GM19328 (cell line): ENCODE measurements around the gene PLEKHJ1.
A peak's percentile ranks its signal among the peaks of the same experiment; 100 is the strongest.
"Not testable (repeated sequence)": the region's sequence is repeated elsewhere in the genome, so short reads cannot be mapped to it uniquely, and the experiment has no call there.

Source experiments
- ATAC-seq: cut with Tn5 transposase; IDR thresholded peaks from one replicate; pipeline ENCODE4 v1.9.1; 2021; ENCODE audit warnings: mild to moderate bottlenecking, moderate library complexity; ENCODE audit not compliant: unreplicated experiment

Gene PLEKHJ1

DNA sequence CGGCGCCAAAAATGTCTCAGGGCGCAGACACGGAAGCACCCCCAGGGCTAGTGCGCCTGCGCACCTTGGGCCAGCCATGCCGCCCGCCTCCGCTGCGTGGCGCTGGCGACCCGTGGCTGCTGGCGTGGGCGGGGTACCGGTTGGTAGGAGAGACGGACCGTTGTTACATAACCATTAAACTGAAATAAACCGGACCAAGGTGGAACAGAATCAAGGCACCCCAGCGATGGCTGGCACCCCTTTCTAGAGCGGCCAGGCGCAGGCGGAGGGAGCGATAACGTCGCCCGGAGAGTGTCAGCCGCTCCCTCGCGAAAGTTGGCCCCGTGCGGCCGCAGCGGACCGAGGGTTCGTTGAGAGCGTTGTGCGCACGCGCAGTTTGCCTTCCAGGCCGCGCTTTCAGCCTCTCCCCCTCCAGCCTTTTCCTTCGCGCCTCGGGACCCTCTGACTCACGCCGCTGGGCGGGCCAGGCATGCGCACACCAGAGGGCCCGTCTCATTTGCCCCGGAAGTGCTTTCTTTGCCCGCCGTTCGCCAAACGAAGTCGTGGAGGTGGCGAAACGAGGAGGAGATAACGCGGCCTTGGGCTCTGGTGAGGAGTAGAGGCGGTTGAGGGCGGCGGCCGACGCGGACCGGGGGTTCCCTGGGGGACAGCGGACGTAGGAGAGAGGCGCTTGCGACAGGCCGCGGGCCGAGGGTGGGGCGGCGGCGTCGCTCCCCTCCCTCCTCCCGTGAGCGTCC, at the start of gene PLEKHJ1, which contains the start of gene SF3A2:
Gene PLEKHJ1 (minus strand): TSS at position 16 of the 737 bp plus-strand sequence. CDS start 81 bp downstream, outside the sequence.
Gene SF3A2 (plus strand): TSS at position 511 of the 737 bp plus-strand sequence. CDS start 6,595 bp downstream, outside the sequence.
- peak; percentile 68 for ATAC-seq

GRCh38 chr19:2283835-2284507, 47.8 kb upstream of the PLEKHJ1 start:
- ATAC-seq, result no peak

GRCh38 chr19:2282862-2283237, 46.7 kb upstream of the PLEKHJ1 start:
- ATAC-seq, result no peak

- ATAC-seq, result no peak
These were observed 46.1 kb upstream of the PLEKHJ1 start, which contains the start of gene PEAK3 for GRCh38 chr19:2282062-2282861. Gene PEAK3 (minus strand): TSS chr19:2282175. CDS start chr19:2280931, 1,244 bp downstream.

DNA sequence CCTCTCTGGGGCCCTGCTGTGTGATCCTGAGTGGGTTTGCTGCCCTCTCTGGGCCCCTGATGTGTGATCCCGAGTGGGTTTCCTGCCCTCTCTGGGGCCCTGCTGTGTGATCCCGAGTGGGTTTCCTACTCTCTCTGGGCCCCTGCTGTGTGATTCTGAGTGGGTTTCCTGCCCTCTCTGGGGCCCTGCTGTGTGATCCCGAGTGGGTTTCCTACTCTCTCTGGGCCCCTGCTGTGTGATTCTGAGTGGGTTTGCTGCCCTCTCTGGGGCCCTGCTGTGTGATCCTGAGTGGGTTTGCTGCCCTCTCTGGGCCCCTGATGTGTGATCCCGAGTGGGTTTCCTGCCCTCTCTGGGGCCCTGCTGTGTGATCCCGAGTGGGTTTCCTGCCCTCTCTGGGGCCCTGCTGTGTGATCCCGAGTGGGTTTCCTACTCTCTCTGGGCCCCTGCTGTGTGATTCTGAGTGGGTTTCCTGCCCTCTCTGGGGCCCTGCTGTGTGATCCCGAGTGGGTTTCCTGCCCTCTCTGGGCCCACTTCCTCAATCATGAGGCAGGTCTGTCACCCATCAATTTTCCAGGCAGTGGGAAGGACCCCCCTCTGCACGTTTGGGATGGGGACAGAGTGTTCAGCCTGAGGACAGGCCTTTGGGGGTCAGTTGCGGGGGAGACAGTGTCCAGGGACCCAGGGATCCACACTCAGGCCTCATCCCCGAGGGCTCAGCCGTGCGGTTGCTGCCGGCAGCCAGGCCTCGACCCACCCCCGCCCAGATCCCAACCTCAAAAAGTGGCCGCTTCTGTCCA, 45.3 kb upstream of the PLEKHJ1 start:
- ATAC-seq, result not testable (repeated sequence)

- ATAC-seq, result no peak
These were observed 44.6 kb upstream of the PLEKHJ1 start for GRCh38 chr19:2280633-2281264.

GRCh38 chr19:2278459-2279158, 42.5 kb upstream of the PLEKHJ1 start:
- ATAC-seq, result no peak

DNA sequence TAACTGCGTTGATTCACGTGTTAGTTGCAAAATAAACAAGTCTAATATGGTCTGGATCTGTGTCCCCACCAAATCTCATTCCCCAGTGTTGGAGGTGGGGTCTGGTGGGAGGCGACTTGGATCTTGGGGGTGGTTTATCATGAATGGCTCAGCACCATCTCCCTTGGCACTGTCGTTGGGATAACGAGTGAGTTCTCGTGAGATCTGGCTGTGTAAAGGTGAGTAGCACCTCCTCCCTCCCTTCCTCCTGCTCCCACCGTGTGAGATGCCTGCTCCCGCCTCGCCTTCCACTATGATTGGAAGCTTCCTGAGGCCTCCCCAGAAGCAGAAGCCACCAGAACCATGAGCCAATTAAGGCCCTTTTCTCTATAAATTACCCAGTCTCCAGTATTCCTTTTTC, 41.0 kb upstream of the PLEKHJ1 start:
- ATAC-seq, result no peak

DNA sequence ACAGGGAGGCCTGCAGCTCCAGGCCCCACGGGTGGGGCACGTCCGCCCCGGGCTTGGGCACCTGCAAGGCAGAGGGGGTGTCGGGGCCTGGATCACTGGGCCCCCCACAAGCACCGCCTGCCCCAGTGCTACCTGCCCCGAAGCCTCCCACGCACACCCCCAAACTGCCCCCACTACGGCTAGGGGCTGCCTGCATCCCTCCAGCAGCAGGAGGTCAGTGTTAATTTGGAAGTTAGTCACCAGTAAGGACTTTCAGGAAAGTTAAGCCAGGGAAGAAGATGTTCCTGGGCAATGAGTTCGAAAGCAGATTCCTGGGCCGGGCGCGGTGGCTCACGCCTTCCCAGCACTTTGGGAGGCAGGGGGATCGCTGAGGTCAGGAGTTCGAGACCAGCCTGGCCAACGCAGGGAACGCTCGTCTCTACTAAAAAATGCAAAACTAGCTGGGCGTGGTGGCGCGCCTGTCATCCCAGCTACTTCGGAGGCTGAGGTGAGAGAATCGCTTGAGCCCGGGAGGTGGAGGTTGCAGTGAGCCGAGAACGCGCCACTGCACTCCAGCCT, 40.4 kb upstream of the PLEKHJ1 start:
- ATAC-seq, result no peak

DNA sequence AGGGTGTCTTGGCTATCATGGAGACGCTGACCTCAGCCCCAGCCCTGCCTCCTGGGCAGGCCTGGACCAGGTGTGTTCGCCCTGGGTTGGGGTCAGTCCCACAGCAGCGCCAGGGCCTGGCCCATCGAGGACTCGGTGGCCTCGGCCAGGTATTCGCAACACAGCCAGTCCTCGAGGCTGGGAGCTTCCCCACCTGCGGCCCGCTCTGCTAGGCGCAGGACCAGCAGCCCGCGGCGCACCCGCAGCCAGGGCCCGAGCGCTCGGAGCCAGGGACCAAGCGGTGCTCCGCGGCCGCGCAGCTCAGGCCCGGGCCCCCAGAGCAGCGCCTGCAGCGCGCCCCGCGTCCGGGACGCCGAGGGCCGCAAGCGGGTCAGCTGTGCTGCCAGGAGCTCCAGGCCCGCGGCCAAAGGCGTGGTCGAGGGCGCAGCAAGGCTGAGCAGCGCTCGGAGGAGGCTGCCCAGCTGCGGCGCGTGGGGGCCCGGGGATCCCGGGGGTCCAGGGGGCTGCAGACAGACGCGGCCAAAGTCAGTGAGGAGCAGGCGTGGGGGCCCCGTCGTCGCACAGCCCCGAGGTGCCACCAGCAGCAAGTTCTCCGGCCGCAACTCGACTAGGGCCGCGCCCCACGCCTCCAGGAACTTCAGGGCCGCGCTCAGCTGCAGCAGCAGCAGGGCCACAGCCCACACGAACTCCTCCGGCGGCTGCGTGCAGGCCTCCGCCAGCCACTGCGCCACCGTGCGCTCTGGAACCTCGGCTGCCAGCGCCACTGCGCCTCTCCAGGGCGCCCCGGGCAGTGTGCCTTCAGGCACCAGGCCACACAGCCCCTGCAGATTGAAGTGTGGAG, 39.7 kb upstream of the PLEKHJ1 start:
- ATAC-seq, result no peak

- ATAC-seq, result no peak
These were observed 38.9 kb upstream of the PLEKHJ1 start for GRCh38 chr19:2274931-2275535.

- no peak for ATAC-seq
These were observed 38.1 kb upstream of the PLEKHJ1 start for GRCh38 chr19:2274185-2274711.

- no peak for ATAC-seq
These were observed 37.4 kb upstream of the PLEKHJ1 start for GRCh38 chr19:2273356-2274184.

GRCh38 chr19:2271234-2272103, 35.3 kb upstream of the PLEKHJ1 start:
- no peak for ATAC-seq

DNA sequence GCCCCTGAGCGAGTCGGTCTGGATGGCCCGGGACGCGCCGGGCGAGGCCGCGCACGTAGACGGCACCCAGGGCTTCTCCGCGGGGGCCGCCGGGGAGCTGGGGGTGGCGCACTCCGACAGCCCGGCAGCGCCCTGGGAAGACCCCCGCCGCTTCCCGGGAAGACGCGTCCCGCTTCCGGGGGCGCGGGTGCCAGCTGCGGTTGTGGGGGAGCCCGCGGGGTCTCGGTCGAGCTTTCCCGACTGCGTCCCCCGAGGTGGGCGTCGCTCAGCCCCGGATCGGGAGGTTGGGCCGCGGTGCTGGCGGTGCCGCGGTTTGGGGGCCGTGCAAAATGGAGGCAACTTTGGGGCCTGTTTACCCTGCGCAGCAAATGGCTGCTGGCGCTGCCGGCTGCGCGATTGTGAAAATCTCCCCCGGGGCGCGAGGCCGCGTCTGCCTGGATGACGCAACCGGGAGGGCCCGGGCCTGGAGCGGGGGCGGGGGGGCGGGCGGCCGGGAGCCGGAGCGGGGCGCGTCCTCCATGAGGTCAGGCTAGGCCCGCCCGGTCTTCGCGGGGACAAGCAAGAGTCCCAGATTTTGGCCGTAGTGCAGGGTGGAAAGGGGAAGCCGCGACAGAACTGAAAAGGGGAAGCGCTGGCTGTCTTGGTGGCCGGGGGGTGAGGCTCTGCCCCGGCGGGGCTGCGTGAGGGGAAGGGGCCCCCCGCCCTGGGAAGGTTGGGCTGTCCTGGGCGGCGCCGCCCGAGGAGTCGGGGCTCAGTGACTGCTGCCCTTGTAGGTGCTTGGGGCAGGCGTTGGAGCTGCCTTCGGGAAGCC, 34.5 kb upstream of the PLEKHJ1 start:
- ATAC-seq, result no peak
